LHCN-M2 (cell line): ENCODE measurements around the gene LRFN2. TPM values are rescaled to one million over a fixed set of nuclear protein-coding genes. Genes with fewer than 3 reads are reported as not detected.

Source experiments
- DNase-seq: peaks from one replicate; pipeline ENCODE4 v3.0.0-alpha.2; 2012; ENCODE audit warnings: low read depth
- total RNA-seq: library from RNA; depleted of rRNA; stranded (reverse); fragments of >200 nt; gene quantifications from 2 replicates; pipeline ENCODE4 v1.2.3, GENCODE V29; 2014

Gene LRFN2
- total RNA-seq, 1 experiment from 2014 or later = not detected

DNA sequence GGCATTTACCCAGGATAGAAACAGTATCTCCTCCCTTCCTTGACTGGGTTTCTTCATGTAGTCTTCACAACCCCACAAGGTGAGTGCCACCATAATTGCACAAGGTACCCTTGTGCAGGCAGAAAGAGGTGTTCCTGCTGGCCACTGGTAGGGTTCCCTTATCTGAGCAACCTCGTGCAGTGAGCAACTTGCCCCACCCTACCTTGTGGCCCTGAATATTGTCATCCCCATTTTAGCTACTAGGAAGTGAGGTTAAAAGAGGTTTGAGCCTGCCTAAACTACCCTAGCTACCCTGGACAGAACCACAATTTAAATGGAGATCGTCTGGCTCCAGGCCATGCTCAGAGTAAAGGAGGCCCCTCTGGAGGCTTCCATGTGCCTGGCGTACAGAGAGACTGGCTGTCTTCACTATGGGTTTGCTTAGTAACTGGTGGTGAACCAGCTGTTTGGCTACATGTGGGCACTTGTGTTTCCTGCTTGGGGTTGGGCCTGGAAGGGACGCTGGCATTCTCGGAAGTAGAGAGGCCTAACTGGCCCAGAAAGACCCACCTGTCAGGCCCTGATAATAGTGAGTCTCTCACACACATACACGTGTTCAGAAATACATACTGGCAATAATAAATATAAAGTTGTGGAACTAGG is 148.8 kb downstream of the LRFN2 start:
- DNase-seq = no peak

DNA sequence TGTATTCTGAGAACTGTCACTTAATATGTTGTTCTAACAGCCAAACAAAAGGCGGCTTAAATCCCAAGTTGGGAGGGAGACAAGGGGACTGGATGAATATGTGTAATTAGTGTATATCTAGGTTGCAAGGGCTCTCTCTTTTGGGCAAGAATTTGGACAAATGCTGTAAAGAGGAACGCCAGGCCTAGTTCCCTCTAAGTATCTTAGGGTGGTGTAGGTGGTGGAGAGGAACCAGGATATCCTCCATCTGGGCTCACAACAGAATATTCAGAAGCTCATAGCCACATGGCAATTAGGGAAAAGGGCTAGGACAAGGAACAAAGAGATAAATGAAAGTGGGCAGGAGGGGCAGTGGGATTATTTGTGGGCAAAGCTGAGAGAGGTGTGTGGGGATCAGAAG is 149.5 kb downstream of the LRFN2 start:
- DNase-seq = no peak

DNA sequence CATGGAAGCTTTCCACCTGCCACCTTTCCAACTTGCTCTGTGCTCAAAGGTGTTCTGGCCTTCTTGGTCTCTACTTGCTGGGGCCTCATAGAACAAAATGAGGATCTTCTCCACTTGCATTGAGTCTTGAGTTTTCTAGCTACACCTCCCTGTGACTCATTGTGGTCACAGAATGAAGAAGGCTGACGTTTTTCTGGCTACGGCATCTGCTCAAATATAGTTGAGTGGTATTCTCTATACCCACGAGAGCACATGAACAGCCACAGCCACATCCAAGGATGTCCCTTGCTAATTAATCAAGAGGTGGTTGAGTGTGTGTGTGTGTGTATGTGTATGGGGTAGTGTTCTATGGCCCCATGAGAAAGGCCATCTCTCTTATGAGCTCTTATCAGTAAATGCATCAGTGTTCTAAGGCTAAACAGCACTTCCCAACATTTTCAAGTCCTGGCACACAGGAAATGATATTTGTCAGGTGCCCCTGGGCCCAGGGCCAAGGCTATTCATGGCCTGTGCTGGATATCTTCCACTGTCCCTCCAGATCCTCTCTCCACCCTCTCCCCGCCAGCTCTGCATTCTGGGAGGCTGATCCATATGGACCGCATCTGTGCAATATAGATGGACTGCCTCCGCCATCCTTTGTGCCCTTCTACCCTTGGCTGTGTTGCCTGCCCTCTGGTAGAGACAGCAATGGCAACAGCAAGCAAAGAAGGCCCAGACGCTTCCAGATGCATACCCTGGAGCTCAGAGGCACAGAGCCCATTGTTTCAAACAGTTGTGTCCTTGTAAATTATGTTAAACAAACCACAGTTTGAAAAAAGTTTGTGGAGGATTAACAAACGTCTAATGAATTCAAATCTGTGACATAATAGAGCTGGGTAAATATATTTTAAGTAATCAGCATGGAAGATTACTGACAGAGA is 150.2 kb downstream of the LRFN2 start:
- no peak for DNase-seq

DNA sequence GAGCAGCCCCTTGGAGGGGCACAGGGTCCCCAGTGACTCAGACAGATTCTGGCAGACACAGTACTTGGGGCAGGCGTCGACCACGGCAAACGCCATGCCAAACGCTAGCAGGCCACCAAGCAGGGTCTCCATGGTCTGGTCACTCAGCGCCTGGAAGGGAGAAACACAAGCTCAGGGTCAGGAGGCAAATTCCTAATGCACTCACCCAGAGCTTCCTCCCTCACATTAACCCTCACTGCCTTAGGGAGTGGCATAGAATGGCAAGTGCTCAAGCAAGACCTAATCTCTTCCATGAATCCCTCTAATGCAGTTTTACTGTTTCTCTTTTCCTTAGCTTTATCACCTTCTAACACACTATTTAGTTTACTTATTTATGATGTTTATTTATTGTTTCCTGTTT is 154.2 kb downstream of the LRFN2 start:
- DNase-seq = no peak

DNA sequence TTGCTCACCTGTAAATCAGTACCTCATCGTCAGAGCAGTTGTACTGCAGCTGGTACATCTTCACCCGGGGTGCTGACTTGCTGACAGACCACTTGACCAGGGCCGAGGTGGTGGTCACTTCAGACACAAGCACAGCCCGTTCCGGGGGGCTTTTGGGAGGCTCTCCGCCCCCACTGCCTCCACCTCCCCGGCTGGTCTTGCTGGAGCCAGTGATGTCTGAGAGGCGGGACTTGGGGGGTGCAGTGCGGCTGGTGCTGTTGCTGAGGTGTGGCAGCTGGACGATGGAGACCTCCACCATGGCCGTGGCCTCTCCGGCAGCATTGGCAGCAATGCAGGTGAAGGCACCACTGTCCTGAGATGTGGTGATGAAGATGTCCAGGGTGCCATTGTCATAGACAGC is 155.5 kb downstream of the LRFN2 start:
- no peak for DNase-seq

DNA sequence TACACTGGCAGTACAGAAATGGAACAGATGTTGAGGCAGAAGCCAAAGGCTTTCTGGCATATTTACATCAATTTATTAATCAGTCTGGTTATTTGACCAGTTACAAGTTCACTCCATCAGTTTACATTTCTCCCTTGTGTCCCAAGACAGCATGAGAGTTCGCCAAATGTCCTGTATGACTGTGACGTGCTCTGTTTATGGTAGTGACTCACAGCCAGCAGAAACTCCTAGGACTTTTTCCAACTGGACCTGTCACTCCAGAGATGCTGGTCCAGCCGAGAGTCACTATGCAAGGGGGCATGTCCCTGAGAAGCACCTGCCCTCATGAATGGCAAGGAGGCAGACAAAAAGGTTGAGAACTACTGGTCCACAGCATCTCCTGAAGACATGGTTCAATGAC is 160.0 kb downstream of the LRFN2 start:
- no peak for DNase-seq

DNA sequence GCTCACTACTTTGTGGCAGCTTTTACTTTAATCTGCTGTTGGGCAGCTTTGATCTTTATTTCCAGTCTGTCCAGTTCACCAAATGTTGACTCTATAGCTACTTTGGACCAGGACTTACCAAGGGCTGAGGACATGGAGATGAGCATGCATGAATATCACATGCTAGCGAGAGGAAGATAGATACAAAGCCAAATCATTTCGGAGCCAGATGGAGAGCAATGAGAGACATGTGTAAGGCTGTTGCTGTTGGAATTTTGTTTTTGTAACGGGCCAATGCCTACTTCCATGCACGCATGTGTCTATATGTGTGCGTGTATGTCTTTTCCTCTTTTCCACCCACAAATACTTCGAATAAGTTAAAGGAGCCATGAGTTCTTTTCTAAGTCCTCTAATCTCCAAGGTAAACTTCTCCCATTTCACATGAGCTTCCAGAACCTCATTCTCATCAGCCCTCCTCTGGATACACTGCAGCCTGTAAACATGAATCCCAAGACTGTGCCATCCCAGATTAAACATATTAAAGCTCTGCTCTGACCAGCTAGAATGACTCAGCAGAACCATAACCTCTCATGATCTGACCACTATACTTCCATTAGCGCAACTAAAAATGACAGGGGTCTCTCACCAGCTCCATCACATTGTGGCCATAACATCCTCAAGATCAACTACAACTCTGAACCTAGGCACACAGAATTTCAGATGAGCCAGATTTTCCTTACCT is 160.7 kb downstream of the LRFN2 start:
- no peak for DNase-seq

DNA sequence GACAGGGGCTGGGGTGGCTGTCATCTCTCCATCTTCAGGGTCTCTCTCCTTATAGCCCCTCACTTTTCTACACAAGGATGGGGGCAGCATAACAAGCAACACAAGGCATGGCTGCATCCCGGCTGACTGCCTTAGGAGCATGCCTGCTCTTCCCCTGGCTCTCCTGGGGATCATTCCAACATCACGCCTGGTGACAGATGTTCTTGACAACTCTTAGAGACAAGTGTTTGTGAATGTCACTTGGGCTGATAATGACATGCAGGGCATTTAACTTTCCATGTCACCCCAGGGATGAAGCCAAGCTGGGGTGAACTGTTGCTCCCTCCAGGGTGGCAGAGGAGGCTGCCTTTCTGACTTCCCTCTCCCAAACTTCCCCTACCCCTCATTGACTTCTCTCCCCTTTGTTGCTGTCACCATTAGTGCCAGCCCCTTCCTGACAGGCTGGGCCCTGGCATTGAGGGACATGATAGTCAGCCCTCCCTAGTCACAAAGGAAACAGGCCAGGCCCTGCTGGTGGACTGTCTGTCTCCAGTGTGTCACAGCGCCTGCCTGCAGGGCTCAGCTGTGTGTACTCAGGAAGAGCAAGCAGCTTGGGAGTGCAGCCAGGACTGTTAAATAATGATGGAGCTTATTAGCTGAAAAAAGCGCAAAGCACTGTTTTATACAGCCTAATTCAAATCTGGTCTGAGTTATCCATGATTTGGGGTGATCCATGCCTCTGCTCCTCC is 161.8 kb downstream of the LRFN2 start:
- DNase-seq = no peak

DNA sequence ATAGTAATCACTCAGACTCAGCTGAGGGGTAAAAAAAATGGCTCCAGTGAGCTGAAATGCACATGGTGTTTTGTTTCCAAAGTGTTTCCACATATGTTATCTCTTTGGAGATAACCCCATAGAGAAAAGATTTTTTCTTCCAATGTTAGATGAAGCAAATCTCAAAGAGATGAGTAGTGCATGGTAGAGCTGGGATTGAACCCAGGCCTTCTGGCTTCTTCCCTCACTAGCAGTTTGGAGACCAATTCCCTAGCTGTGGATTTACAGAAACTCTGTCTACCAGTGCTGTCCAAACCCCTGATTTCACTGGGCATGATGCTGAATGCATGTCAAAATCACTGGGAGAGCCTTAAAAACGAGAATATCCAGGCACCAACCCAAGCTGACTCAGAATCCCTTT is 165.1 kb downstream of the LRFN2 start:
- DNase-seq = no peak

DNA sequence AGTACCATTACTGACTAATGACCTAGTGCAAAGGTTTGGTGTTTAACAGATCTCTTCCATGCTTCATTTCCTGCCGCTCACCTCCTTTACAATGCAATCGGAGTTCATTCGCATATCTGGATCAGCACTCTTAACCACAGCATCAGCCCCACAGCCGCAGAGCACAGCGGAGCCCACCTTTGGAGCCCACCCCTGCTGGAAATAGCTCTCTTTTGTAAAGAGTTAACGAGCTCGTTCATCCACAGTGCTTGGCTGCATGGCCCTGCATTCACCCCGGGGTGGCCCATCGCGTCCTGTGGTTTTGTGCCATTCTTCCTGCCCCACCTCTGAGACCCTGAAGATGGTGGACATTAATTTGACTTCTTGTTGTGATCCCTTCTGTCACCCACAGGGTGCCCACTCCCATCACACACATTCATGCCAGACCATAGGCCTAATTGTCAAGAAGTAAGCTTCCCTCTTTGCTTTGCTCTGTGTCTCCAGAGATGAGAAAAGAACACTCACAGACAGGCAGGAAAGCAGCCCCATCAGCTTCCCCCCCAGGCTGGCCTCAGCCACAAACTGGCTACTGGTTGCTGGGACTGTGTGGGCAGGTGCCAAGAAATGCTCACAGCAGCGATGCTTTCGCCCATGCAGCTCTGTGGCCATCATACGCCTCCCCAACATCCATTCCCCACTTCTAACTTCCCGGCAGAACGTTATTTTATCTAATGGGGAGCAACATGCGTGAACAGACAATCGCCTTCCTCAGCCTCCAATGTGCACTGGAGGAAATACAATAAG is 167.0 kb downstream of the LRFN2 start:
- no peak for DNase-seq

DNA sequence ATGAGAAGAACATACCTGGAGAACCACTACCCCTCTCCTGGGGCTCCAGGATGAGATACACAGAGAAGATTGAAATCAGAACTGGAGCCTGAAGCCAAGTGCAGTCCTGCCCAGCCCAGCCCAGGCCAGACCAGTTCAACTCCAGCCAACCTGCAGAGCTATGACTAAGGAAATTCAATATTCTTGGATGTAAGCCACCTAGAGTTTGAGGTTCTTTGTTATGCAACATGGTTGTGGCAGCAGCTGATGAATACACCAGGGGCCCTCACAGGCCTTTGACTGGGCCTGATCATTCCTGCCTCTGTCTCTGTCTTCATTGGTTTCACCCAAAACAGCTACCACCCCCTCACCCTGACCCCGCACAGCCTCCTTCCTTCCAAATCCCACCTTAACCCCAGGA is 167.8 kb downstream of the LRFN2 start:
- DNase-seq = no peak

DNA sequence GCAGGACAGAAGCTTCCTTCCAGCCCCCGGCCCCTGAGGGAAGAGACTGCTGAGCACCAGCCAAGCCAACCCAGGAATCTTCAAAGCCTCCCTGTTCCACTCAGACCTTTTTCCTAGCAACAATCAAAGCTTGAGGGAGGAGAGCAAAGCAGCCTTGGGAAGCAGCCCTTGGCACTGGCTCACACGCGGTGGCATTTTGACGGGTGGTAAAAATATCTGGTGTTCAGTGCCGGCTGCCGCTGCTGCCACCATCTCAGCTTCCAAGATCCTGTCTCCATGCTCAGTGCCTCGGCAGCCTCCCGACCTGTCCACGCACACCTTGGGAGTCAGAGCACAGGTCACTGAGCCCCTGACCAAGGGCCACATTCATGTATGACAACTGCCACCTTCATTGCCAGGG is 170.1 kb downstream of the LRFN2 start:
- DNase-seq = no peak

DNA sequence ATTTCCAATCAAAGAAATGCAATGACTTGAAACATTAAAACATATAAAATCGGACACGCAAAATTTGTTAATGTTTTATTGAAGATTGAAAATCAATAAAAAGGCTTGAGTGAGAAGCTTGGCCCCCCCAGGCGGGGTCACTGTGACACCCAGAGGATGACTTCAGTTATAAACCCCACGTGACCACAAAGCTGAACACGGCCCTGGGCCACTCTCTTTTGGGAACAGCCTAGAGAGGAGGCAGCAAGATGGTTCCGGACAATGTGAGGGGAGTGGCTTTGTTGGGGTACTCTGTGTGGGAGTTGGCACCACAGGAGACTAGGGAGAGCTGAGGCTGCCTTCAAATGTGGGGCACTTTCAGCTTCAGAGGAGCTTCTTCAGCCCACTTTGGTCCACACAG is 172.5 kb downstream of the LRFN2 start:
- no peak for DNase-seq

DNA sequence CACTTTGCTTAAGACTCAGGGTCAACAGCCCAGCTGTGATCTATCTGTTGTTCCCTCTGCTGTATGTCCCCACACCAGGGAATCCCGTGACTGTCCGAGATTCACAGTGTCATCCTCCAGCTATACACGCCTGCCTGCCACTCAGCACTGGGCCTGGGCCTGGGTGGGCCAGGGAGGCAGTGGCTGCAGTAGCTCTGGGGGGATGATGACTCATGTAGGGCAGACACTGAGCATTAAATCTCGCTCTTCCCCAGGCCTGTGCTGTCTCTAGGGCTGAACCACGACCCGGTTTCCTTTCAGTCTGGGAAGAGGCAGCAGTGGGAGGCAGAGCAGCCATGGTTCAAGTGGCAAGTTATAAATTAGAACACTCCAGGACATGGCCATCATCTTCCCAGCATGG is 173.9 kb downstream of the LRFN2 start:
- DNase-seq = no peak

DNA sequence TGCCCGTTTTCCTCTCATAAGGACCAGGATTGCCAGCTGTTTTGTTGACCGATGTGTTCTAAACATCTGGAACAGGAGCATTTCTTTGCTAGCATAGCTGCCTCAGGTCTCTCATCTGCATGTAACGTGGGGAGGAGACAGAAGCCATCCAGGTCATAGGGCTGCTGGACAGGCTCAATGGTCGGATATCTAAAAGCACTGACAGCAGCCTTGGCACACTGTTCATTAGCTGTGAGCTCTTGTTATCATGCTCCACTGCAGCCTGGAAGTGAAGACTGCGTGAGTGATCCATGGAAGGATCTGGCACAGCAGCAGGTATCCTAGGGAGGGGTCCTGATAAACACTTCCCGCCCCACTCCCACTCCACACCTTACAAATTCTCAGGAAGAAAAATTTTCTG is 175.3 kb downstream of the LRFN2 start:
- DNase-seq = no peak

DNA sequence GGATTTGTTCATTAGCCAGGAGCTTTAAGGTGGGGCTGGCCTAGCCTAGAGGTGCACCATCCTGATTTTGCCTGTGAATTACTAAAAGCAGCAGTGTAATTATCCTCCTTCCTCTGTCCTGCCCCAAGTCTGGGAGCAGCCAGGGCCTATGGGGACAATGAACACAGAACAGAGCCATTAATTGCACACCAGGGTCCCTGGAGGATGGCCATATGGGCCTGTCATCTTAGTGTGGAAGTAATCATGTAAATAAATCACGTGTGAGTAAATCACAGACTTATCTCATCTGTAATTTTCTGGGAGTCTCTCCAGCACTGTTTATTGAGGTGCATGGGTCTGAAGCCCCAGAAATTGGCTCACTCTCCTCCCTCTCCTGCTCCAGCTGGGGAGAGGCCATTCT is 176.3 kb downstream of the LRFN2 start:
- DNase-seq = no peak

DNA sequence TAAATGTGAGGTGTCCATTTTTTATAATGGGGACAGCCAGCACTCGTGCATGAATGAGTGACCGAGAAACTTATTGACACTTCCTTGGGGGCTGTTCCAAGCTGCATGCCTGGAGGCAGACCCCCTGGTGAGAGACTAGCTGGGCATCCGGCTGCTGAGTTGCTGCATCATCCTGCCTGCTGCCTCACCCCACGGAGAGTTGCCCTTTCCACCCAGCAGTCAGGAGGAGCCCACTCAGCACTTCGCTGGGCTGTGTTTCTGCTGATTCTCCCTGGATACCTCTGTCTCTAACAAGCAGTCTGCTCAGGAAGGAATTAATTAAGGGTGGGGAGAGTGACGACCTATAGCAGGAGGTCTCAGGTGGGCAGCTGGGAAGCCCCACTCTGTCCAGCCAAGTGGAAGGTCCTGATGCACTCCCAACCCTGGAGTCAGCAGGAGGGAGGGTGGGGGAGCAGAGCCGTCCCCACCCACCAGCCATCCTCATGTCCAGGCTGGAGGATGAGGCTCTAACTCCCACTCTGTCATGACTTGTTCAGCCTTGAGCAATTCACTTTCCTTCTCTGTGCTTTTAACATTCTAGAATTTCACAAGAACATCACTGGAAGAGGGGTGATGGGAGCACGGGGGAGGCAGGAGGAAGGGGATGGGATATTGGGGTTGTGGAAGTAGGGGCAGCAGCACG is 177.3 kb downstream of the LRFN2 start:
- no peak for DNase-seq

DNA sequence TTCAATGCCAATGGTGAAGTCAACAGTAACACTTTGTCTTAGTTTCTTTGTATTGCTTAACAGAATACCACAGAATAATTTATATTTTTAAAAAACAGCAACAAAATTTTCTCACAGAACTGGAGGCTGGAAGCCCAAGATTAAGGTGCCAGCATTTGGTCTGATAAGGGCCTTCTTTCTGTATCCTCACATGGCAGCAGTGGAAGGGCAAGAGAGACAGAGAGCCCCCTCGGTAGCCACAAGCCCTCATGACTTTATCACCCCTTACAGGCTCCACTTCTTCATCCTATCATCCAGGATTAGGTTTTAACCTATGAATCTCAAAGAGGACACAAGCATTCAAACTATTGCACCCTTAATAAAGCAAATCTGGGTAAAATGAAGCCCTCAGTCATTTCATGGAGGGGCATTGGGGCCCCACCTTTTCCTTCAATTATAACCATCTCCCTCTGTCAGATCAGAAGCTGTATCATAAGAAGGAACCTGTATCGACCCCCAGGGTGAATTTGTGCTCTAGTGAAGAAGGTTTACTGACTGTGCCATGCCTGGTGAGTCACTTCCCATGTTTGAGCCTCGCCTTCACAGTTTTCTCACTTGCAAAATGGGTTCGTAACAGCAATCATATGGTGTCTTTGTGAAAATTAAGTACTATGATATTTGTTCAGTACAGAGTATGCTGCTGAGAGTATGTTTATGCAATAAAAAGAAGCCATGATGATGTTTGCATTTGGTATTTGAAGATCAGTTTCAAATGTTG is 178.2 kb downstream of the LRFN2 start:
- DNase-seq = no peak

DNA sequence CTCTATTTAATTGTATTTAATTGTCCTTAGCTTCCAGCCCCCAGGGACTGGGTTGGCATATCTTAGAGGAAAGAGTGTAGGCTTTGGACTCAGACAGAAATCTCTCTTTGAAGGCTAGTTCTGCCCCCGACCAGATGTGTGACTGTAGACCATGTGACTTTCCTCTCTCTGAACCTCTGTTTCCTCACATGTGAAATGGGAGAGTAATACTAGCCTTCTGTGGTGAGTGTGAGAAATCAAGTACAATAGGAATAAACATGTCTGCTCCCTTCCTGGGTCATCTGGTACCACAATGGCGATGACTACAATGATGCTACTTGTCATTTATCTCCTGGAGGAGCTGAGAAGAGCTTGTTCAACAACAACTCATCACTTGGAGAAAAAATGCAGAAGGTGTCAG is 179.9 kb downstream of the LRFN2 start:
- DNase-seq = no peak

DNA sequence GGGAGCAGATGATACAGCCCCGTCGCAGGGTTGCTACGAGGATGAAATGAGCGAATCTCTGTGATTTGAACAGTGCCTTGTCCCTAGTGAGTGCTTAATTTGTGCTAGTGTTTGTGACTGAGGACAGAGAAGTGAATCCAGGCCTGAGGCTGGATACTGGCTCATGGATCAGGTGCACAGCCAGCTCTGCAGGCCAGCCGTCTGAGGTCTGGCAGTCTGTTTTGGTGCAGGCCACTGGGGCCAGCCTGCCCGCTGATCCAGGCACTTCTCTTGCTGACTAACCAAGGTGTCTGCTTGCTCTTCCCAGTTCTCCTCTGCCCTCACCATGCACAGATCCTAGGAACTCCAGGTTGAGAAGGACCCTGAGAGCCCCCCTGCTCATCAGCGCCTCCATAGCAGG is 181.0 kb downstream of the LRFN2 start:
- DNase-seq = no peak
